KOPT-K1 (cell line): ENCODE measurements around the gene OTOA.
"Not testable (repeated sequence)": the region's sequence is repeated elsewhere in the genome, so short reads cannot be mapped to it uniquely, and the experiment has no call there.

Experiments
- H3K27ac ChIP-seq: fragments of 200-600 bp; sonication (generic); 2 replicates; pipeline ENCODE4 v1.5.1; 2016; ENCODE audit warnings: antibody characterized with exemption, mild to moderate bottlenecking, low read depth, low read length; ENCODE audit not compliant: poor library complexity, severe bottlenecking
- H3K36me3 ChIP-seq: fragments of 200-600 bp; sonication (generic); 2 replicates; pipeline ENCODE4 v1.5.1; 2017; ENCODE audit warnings: antibody characterized with exemption, mild to moderate bottlenecking, low read length, moderate library complexity; ENCODE audit not compliant: insufficient read depth
- H3K9me3 ChIP-seq: fragments of 200-600 bp; sonication (generic); 2 replicates; pipeline ENCODE4 v1.5.1; 2017; ENCODE audit warnings: antibody characterized with exemption, low read length, mild to moderate bottlenecking; ENCODE audit not compliant: insufficient read depth, poor library complexity, severe bottlenecking

OTOA gene

GRCh38 chr16:21649826-21650406 lies 13.9 kb upstream of the OTOA start:
- peaks cover 21% of the 10 kb centered on the region for H3K36me3 ChIP-seq
- not testable (repeated sequence) for H3K9me3 ChIP-seq, H3K27ac ChIP-seq

GRCh38 chr16:21650521-21650920 lies 13.2 kb upstream of the OTOA start:
- no peaks in the 10 kb centered on the region for H3K9me3 ChIP-seq
- no peak overlapping the region for H3K27ac ChIP-seq
- H3K36me3 ChIP-seq: peaks cover 27% of the 10 kb centered on the region

- no peaks in the 10 kb centered on the region for H3K9me3 ChIP-seq
- peaks cover 37% of the 10 kb centered on the region for H3K36me3 ChIP-seq
- H3K27ac ChIP-seq: no peak overlapping the region
Observed at GRCh38 chr16:21651515-21651914, 12.3 kb upstream of the OTOA start.

GRCh38 chr16:21652453-21652852 lies 11.3 kb upstream of the OTOA start, which contains the start of gene IGSF6:
Gene IGSF6 (minus strand): TSS chr16:21652608. CDS start chr16:21652598, 10 bp downstream.
- Histone ChIP-seq H3K27ac (no peak within 1 kb of the TSS), H3K9me3 (no peaks in the 10 kb centered on the region), H3K36me3 (peaks cover 43% of the 10 kb centered on the region)

GRCh38 chr16:21653571-21653970 lies 10.2 kb upstream of the OTOA start:
- peaks cover 40% of the 10 kb centered on the region for H3K36me3 ChIP-seq
- no peaks in the 10 kb centered on the region for H3K9me3 ChIP-seq
- no peak overlapping the region for H3K27ac ChIP-seq

- H3K27ac ChIP-seq: no peak overlapping the region
- peaks cover 32% of the 10 kb centered on the region for H3K36me3 ChIP-seq
- no peaks in the 10 kb centered on the region for H3K9me3 ChIP-seq
Observed at GRCh38 chr16:21654466-21654865, 9.3 kb upstream of the OTOA start.

- H3K9me3 ChIP-seq: no peaks in the 10 kb centered on the region
- peaks cover 32% of the 10 kb centered on the region for H3K36me3 ChIP-seq
- H3K27ac ChIP-seq: no peak overlapping the region
Observed at GRCh38 chr16:21654881-21655280, 8.9 kb upstream of the OTOA start.

- H3K36me3 ChIP-seq: peaks cover 32% of the 10 kb centered on the region
- no peaks in the 10 kb centered on the region for H3K9me3 ChIP-seq
- H3K27ac ChIP-seq: no peak overlapping the region
Observed at GRCh38 chr16:21656795-21657768, 6.7 kb upstream of the OTOA start.

GRCh38 chr16:21659124-21659523 lies 4.6 kb upstream of the OTOA start:
- Histone ChIP-seq H3K9me3 (no peaks in the 10 kb centered on the region), H3K27ac (no peak overlapping the region), H3K36me3 (peaks cover 25% of the 10 kb centered on the region)

GRCh38 chr16:21664801-21665492 lies 1.2 kb downstream of the OTOA start:
- Histone ChIP-seq H3K9me3 (no peaks in the 10 kb centered on the region), H3K36me3 (no peaks in the 10 kb centered on the region), H3K27ac (no peak overlapping the region)

- Histone ChIP-seq H3K36me3 (no peaks in the 10 kb centered on the region), H3K27ac (no peak overlapping the region), H3K9me3 (no peaks in the 10 kb centered on the region)
Observed at GRCh38 chr16:21666772-21667171, 3.0 kb downstream of the OTOA start.

GRCh38 chr16:21667575-21667974 lies 3.8 kb downstream of the OTOA start:
- H3K9me3 ChIP-seq: no peaks in the 10 kb centered on the region
- no peaks in the 10 kb centered on the region for H3K36me3 ChIP-seq
- no peak overlapping the region for H3K27ac ChIP-seq

GRCh38 chr16:21673469-21673868 lies 9.7 kb downstream of the OTOA start:
- Histone ChIP-seq H3K9me3 (no peaks in the 10 kb centered on the region), H3K27ac (no peak overlapping the region), H3K36me3 (no peaks in the 10 kb centered on the region)

GRCh38 chr16:21674456-21674855 lies 10.7 kb downstream of the OTOA start:
- H3K9me3 ChIP-seq, H3K27ac ChIP-seq, H3K36me3 ChIP-seq: not testable (repeated sequence)

- H3K27ac ChIP-seq, H3K36me3 ChIP-seq, H3K9me3 ChIP-seq: not testable (repeated sequence)
Observed at GRCh38 chr16:21680714-21681113, 16.9 kb downstream of the OTOA start.
